Stimulated activated CD4-positive, alpha-beta T cell treated with anti-CD3 and anti-CD28 coated beads, Interleukin-15, amount 100 ng/mL, for 24 hours (primary cell): ENCODE measurements around the gene HDAC4.
"Not testable (repeated sequence)": the region's sequence is repeated elsewhere in the genome, so short reads cannot be mapped to it uniquely, and the experiment has no call there.

ENCODE experiments used
- DNase-seq: peaks from one replicate; pipeline ENCODE4 v3.0.0-alpha.2; 2020

Gene HDAC4

DNA sequence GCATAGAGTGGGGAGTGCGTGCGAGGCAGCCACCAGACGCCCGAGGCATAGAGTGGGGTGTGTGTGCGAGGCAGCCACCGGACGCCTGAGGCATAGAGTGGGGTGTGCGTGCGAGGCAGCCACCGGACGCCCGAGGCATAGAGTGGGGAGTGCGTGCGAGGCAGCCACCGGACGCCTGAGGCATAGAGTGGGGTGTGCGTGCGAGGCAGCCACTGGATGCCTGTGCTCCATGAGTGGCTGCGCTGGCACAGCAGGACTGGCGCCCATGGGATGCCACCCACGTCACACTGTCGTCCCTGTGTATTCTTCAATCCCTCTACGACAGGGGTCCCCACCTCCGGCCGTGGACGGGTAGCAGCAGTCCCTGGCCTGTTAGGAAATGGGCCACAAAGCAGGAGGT, 221.9 kb downstream of the HDAC4 start:
- no peak for DNase-seq

DNA sequence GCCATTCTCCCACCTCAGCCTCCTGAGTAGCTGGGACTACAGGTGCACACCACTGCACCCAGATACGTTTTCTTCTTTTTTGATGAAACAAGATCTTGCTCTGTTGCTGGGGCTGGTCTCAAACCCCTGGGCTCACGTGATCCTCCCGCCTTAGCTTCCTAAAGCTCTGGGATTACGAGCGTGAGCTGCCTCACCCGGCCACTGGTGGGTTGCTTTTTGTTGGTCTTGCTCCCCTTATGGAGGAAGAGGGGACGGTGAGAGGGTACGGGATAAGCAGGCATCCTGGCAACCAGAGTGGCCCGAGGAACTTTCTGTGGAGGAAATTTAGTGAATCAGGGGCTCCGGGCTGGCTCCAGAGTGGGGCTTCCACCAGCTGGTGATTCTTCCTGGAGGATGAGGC, 222.3 kb downstream of the HDAC4 start:
- DNase-seq = no peak

DNA sequence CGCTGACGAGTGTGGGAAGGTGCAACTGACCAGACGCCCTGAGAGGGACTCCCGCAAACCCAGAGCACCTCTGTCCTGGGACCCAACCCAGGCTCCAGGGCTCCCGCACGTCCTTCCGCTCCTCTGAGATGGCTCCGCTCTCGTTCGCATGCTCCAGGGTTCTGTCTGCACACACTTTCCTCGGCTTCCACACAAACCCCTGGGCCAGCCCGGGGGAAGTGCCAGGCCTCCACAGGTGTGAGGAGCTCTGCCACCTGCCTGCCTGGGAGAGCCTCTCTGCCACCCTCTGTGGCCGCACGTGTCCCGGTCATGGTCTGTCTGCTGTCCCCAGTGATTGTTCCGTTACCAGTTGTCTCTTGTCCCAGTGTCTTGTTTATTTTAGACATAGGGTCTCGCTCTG, 222.9 kb downstream of the HDAC4 start:
- no peak for DNase-seq

DNA sequence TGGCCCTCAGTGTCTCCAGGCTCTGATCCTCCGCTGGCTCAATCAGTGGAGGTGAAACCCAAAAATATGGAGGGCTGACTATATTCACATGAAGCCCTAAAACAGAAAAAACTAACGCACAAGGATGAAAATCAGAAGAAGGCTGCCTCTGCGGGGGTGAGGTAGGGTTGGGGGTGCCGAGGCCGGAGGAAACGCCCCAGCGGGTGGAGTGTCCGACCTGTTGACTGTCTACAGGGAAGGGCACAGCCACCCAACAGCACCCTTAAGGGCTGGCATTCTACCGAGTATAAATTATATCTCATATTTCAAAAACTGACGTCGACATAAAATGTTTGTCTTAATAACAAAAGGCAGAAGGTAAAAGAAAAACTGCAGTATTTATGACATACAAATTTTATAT, 223.5 kb downstream of the HDAC4 start:
- DNase-seq = no peak

DNA sequence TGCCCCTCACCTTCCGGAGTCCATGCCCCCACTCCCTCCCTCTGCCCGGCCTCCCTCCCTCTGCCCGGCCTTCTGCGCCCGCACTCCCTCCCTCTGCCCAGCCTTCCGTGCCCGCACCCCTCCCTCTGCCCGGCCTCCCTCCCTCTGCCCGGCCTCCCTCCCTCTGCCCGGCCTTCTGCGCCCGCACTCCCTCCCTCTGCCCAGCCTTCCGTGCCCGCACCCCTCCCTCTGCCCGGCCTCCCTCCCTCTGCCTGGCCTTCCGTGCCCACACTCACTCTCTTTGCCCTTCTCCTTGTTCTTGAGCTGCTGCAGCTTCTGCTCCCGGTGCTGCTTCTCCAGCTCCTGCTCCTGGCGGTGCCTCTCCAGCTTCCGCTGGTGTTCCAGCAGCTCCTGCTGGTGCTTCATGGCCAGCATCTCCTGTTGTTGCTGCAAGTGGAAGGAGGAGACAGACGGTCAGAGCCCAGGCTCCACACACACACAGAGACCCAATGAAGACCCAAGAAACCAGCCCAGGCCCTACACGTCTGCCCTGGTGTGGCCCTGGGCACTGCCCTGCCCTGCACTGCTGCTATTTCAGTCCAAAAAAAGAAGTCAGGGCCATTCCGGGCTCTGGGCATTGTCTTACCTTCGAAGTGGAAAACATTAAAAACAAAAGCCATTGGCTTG, 224.5 kb downstream of the HDAC4 start:
- not testable (repeated sequence) for DNase-seq

DNA sequence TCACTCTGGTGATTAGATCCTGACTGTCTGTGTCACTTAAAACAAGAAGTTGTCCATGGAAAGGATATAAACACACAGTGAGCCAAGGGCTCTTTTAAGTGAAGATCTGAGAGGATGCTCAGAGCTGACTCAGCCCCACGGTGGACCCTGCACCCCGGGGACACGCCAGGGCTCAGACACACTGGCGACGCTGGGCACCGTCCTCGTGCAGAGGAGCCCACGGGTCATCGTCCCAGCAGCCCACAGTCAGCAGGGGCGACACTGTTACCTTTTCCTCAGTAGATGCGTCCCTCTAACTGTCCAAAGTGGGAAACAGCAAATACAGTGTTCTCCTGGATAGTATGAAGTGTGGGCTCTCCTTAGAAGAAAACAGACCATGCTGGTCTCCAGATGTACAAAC, 225.6 kb downstream of the HDAC4 start:
- DNase-seq = no peak

DNA sequence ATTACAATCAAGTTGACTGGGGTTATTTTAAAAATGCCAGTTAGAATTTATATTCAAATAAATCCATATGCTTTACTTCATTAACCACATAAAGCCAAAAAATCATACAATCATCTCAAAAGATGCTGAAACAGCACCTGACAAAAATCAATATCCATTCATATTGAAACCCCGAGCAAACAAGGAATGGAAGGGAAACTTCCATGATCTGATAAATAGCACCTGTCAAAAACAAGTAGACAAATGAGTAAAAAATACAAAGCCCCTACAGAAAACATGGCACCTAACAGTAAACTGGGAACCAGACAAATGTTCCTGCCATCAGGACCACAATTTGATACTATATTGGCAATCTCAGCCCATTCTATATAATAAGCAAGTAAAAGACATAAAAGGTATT, 227.5 kb downstream of the HDAC4 start:
- DNase-seq = no peak

DNA sequence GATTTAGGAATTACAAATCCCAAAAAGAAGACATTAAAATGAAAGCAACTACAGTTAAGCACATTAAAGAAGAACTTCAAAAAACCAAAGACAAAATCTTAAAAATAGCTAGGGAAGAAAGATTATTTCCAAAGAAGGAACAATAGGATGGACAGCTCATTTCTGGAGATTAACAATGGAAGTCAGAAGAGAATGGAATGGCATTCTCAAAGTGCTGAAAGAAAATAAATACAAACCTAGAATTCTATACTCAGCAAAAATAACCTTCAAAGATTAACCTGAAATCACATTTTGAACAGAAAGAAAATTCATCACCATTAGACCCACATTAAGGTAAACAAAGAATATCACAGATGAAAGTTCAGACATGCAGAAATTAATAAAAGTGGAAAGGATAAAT, 229.2 kb downstream of the HDAC4 start:
- DNase-seq = no peak

DNA sequence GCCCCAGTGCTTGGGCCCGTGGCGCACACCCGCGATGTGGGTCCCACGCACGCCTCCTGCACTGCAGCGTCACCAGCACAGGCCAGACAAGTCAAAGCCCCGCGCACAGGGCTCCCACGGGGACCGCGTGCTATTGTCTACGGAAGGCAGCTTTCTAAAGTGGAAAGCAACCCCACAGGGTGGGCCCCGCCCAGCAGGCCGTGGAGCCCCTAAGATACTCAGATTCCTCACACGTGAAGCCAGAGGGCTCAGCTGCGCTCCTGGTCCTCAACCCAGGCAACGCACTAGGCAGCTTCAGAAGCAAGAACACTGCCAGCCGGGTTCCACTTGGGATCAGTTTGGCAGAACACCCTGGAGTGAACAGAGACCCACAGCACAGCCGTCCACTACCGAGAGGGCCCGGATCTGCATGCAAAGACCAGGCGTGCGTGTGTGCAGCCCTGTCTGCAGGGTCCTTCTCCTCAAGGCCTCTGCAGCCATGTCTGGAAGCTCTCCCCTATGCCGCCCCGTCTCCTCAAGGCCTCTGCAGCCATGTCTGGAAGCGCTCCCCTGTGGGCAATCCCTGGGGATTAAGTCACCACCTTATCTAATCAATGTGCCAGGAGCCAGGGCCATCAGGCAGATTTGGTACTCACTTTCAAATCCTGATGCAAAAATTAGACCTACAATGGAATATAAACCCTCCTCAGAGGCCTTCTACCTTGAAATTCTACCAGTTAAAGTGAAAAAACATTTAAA, 231.3 kb downstream of the HDAC4 start:
- no peak for DNase-seq

DNA sequence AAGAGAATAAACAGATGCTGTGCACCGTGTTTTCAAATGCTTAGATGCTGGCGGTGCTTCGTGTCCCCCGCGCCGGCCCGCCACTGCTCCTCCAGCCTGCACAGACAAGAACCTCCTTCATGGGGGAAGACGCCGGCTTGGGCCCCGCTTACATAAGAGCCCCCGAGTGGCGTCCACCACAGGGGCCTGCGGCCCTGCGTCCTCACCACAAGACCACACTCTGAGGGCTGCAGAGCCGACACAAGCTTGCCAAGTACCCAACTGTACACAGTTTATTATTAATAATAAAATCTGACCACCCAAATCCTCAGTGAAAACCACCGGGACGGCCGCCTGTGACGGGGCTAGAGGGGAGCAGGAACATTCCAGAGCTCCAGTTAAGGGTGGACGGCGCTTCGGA, 232.2 kb downstream of the HDAC4 start:
- DNase-seq = no peak

DNA sequence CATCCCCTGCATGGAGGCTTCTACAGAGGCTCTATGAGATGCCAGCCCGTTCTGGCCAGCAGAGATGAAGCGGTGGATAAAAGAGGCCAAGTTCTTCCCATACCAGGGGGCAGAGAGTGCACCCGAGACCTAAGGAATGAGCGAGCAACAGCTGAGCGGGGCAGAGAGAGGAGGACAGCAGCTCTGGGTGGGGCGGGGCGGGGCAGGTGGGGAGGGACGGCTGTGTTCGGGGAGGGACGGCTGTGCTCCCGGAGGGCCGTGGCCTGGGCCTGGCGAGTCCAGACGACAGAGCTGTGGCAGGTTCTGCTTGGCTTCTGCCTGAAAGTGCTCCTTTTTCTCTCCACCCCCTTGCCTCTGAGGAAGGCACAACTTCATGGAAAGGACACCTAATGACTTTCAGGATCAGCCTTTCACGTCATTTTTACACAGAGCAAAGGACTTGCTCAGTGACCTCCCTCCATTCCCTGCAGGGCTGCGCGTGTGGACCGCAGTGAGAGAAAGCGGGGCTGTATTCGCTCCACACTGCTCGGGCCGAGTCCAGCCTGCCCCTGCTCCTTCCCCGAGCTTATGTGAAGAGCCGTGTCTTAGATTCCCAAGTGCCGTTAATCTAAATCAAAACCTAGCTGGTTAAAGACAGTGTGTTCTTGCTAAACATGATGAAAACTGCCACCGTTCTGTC, 232.9 kb downstream of the HDAC4 start:
- DNase-seq = no peak

DNA sequence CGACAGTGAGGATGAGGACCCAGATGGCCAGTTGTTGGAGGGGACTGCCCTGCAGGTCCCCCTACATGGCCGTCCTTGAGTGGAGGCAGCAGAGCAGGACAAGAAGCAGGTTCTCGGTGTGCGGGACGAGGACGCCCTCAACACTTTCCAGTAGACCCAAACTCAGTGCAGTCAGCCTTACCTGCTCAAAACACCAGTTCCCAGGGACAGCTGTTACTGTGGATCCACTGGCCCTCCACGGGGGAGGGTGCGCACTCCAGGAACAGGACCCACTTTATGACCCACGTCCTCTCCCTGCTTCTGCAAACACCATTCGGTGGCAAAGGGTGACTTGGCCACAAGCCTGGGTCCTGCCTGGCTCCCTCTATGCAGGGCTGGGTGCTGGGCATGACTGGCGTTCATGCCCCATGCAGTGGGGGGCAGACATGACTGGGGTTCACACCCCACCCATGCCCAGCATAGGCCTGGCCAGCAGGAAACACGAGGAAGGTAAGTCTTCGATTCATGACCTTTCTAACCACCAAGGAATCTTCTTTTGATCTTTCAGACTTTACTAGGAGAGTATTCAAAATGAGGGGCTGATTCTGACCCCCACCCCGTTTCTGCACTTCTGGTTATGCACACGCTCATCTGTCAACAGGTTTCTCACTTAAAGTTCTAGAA, 233.7 kb downstream of the HDAC4 start:
- DNase-seq = no peak

DNA sequence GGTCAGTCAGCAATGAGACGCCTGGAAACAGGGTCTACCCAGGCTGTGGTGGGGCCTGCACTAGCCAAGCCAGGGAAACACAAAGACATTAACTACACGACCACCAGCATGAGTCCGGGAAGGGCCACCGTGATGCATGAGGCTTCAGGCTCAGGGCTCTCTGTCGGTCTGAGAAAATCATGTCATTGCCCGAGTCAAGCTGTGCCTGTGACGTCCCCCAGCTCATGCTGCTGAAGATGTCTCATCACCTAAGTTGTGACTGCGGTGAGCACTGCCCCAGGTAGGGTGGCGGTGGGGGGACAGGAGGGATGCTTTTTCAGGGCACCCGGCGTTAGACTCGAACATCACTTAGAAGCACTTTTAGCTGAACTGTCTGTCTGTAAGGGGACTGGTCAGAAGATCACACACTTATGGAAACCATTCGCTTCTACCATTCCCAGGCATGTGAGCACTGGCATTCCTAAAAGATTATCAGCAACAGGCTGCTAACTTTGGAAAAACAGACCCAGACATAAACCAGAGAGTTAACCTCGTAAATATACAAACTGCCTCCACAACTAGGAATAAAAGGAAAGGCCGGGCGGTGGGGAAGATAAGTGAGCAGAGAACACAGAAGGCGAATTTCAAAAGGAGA, 234.5 kb downstream of the HDAC4 start:
- no peak for DNase-seq

DNA sequence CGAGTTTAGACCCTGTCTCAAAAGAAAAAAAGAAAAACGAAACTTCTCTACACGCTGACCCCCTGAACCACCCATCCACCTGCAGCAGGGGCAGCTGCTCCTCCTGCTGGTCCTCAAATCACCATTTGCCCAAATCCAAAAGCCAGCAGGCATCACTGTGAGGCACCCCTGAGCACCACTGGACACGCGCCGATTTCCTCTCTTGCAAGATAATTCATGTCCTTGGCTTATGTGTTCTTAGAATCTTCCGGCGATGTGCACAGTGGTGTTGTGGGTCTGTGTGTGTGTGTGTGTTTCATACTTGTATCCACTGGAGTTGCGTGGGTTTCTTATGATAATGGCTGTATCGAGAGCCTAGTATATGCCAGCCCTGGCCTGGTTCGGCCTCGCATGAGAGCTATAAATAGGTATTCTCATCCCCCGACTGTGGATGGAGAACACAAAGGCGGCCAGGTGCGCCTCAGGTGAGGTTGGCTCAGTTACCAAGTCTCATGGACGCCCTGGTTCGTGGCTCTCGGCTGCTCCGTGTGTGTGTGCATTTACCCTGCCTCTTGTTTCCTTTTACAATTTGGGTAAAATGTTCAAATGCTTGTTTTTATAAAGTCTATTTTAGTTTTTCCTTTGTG, 235.5 kb downstream of the HDAC4 start:
- DNase-seq = no peak

DNA sequence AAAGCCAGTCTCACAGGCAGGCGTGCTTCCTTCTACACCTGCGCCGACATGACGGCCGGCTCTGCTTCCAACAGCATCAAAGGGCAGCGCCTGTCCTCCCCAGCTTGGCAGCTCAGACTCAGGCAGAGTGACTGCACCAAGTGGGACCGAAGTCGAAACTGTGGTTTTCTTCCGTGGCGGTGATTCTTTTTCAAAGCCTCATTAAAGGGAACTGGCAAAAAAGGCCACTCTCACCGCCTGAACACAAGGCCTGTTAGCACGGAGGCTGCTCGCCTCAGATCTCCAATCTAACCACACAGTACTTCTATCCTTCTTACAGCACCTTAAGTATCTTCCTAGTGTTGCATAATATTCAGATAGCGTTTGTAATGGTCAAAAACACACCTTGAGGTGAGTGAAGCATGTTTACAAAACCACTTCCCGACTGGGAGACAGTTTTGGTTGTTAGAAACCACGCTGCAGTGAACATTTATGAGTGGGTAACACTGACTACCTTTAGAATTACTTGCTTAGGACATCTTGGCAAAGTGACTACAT, 236.4 kb downstream of the HDAC4 start:
- peak; percentile 21 for DNase-seq

DNA sequence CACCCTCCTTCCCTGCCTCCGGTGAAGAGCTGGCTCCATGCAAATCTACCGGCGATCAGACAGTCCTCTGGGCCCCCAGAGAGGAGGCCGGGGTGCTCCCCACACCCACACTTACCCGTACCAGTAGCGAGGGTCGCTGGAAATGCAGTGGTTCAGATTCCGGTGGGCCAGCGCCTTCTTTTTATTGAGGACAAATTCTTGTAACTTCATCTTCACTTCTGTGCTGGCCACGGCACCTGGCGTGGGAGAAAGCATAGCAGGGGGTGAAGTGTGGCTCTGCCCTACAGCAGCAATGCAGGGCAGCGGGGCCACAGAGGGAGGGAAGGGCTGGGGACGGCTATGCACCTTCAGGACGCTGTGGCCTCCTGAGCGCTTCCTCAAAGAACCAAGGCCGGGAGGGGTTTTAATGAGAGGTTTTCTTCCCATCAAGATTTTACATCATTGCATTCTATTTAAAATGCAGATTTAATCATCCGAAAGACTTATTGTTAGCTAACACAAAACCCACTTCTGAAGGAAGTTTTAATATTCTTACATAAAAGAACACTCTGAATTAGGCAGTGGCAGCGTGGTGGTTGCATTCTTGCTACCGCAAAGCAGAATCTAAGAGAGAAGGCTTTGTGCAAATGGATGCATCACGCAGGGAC, 237.0 kb downstream of the HDAC4 start:
- DNase-seq = no peak

DNA sequence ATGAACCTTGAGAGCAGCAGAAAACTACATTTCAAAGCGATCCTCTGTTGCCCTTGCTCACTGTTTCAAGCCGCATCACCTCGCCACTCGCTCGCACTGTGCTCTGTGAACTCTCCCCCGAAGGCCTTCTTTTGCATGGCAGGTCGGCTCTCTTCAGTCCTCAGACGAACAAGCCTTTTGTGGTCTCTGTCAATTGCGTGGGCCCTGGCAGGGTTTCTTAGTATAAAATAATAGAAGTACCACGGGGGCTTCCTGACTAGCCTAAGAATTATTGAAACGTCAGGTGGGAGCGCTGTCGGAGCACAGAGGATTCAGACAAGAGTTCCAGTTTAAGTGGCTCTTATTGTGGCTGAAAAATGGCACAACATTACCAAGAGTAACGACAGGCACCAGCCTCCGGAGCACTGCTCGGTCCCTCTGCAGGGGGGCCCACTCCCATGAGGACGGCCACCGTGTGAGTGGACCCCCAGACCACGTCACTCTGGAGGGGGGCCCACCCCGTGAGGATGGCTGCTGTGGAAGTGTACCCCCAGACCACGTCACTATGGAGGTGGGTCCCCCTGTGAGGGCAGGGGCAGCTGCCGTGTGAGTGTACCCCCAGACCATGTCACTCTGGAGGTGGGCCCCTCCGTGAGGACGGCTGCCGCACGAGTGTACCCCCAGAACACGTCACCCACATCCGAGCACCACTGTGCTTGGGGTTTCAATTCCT, 237.7 kb downstream of the HDAC4 start:
- no peak for DNase-seq

DNA sequence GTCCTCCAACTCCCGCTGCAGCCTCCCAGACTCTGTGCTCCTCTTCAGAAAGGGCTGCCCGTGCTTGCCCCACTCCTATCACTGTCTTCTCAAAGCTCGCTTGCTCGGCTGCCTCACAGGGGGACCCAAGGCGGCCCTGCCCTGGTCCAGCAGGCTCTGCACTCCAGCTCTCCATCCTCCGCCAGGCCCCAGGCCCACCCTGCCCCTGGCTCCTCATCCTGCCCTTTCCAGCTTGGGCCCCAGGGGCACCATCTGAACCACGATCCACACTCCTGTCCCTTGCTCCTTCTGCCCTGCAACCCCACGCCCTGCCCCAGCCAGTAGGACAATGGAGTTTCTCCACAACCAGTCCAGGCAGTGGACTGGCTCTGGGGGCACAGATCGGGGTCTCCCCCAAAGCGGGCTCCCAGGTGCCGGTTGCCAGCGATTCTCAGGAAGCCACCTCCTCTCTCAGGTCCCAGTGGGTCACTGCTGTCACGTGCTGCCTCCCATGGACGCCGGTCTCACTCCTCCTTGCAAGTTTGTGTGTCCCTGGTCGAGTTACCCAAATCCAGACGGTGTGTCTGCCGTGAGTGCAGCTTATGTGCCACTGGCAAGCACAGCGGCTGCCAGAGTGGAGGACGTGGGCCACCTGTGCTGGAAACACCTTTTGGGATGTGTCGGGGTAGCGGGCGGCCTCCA, 238.5 kb downstream of the HDAC4 start:
- DNase-seq = no peak

DNA sequence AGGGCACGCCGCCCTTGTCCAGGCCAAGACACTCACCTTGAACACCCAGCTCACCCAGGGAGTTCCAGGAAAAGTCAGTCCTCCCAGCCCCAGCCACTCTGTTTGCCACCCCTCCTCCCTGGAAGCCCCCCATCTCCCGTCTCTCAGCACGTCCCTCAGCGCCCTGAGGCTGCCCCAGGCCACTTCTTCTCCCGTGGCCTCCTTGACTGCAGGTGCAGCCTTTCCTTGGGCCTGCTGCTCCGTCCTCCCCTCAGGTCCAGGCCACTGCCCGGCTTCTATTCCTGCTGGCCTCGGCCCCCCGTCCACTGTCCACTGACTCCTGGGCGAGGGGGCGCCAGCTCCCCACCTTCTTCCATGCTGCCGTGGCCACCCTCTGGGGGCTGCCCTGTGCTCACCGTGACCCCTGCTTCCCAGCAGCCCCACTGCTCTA, 239.1 kb downstream of the HDAC4 start:
- no peak for DNase-seq
